IMR-90 (cell line): ENCODE measurements around the gene PRKN. TPM values are rescaled to one million over a fixed set of nuclear protein-coding genes. Genes with fewer than 3 reads are reported as not detected.

Source experiments
- ATAC-seq: fragments of 200-7000 bp; cut with Tn5 transposase; 2 replicates; pipeline ENCODE4 v1.9.1; 2020; ENCODE audit warnings: low read depth, mild to moderate bottlenecking, moderate library complexity
- BruUV-seq: library from RNA; stranded (reverse); fragments of 400-500 nt; replicated peaks from 2 replicates; lab custom pipeline; 2021; lab: Mats Ljungman, UMichigan
- CTCF ChIA-PET: fragments of 300-600 bp; formaldehyde crosslinking; extraction: SDS; loops from one replicate; lab custom pipeline; 2021; ENCODE audit warnings: antibody characterized with exemption; lab: Yijun Ruan, JAX
- POLR2A ChIA-PET: fragments of 300-600 bp; sonication (Branson Sonifier 250); formaldehyde crosslinking; loops from one replicate; lab custom pipeline; 2022; ENCODE audit warnings: antibody characterized with exemption; ENCODE audit not compliant: unreplicated experiment; lab: Charles Lee
- DNase-seq: peaks from one replicate; pipeline ENCODE4 v3.0.0; 2013
- H2AFZ ChIP-seq: replicated peaks from 2 replicates; pipeline ENCODE3; 2013; ENCODE audit warnings: low read length, mild to moderate bottlenecking; ENCODE audit not compliant: poor library complexity
- H2AK5ac ChIP-seq: 2 replicates; pipeline ENCODE4 v1.6.1; 2013; ENCODE audit warnings: low read depth, low read length, inconsistent platforms
- H2AK9ac ChIP-seq: replicated peaks from 2 replicates; pipeline ENCODE3; 2013; ENCODE audit warnings: mild to moderate bottlenecking, low read depth, low read length, moderate library complexity; ENCODE audit not compliant: poor library complexity
- H2BK120ac ChIP-seq: 2 replicates; pipeline ENCODE4 v1.6.1; 2013; ENCODE audit warnings: low read depth, low read length, inconsistent platforms
- H2BK15ac ChIP-seq: 3 replicates; pipeline ENCODE4 v1.6.1; 2013; ENCODE audit warnings: low read depth, low read length, inconsistent platforms
- H2BK20ac ChIP-seq: 2 replicates; pipeline ENCODE4 v1.6.1; 2013; ENCODE audit warnings: low read depth, mild to moderate bottlenecking, inconsistent platforms, low read length, moderate library complexity
- H2BK5ac ChIP-seq: 2 replicates; pipeline ENCODE4 v1.6.1; 2013; ENCODE audit warnings: mild to moderate bottlenecking, low read depth, low read length, inconsistent platforms; ENCODE audit not compliant: poor library complexity, severe bottlenecking
- H3K14ac ChIP-seq: replicated peaks from 2 replicates; pipeline ENCODE4 v1.6.1; 2013; ENCODE audit warnings: low read depth, low read length, inconsistent platforms
- H3K18ac ChIP-seq: 2 replicates; pipeline ENCODE4 v1.6.1; 2013; ENCODE audit warnings: low read depth, low read length, control low read depth
- H3K23ac ChIP-seq: 2 replicates; pipeline ENCODE4 v1.6.1; 2013; ENCODE audit warnings: low read depth, low read length, inconsistent platforms
- H3K27ac ChIP-seq: 2 replicates; pipeline ENCODE4 v1.5.1; 2013; ENCODE audit warnings: mild to moderate bottlenecking, control low read depth, low read length; ENCODE audit not compliant: insufficient read depth
- H3K27me3 ChIP-seq: 2 replicates; pipeline ENCODE4 v1.6.1; 2013; ENCODE audit warnings: low read length; ENCODE audit not compliant: control insufficient read depth, insufficient read depth
- H3K36me3 ChIP-seq: 2 replicates; pipeline ENCODE4 v1.6.1; 2013; ENCODE audit warnings: low read length, mixed read lengths; ENCODE audit not compliant: control insufficient read depth, insufficient read depth
- H3K4ac ChIP-seq: 2 replicates; pipeline ENCODE4 v1.6.1; 2013; ENCODE audit warnings: low read depth, low read length, inconsistent platforms
- H3K4me1 ChIP-seq: 2 replicates; pipeline ENCODE4 v1.6.1; 2013; ENCODE audit warnings: low read length, mixed read lengths; ENCODE audit not compliant: control insufficient read depth, insufficient read depth
- H3K4me2 ChIP-seq: 2 replicates; pipeline ENCODE4 v1.6.1; 2013; ENCODE audit warnings: low read depth, mild to moderate bottlenecking, control low read depth, low read length, moderate library complexity
- H3K4me3 ChIP-seq: 2 replicates; pipeline ENCODE4 v1.5.1; 2013; ENCODE audit warnings: low read depth, mild to moderate bottlenecking, control low read depth, low read length, moderate library complexity; ENCODE audit not compliant: insufficient read depth
- H3K56ac ChIP-seq: 2 replicates; pipeline ENCODE4 v1.6.1; 2013; ENCODE audit warnings: low read length, inconsistent platforms; ENCODE audit not compliant: insufficient read depth; ENCODE audit errors: extremely low read depth
- H3K79me1 ChIP-seq, 2 experiments: 2 replicates each; pipeline ENCODE4 v1.6.1; 2013; ENCODE audit warnings: low read length in 2 of 2, inconsistent platforms in 1 of 2, low read depth in 1 of 2
- H3K9ac ChIP-seq: 2 replicates; pipeline ENCODE4 v1.6.1; 2013; ENCODE audit warnings: low read depth, low read length, control low read depth
- H3K9me1 ChIP-seq: 2 replicates; pipeline ENCODE4 v1.6.1; 2013; ENCODE audit warnings: low read length, inconsistent platforms; ENCODE audit not compliant: insufficient read depth
- H3K9me3 ChIP-seq: 2 replicates; pipeline ENCODE4 v1.6.1; 2013; ENCODE audit warnings: low read length; ENCODE audit not compliant: control insufficient read depth, insufficient read depth
- H4K20me1 ChIP-seq: 2 replicates; pipeline ENCODE4 v1.6.1; 2013; ENCODE audit warnings: low read length, inconsistent platforms; ENCODE audit not compliant: insufficient read depth
- H4K5ac ChIP-seq: 2 replicates; pipeline ENCODE4 v1.6.1; 2013; ENCODE audit warnings: mild to moderate bottlenecking, low read depth, low read length, control low read depth
- H4K8ac ChIP-seq, 2 experiments: 2 replicates each; pipeline ENCODE4 v1.6.1; 2013; ENCODE audit warnings: low read depth in 2 of 2, low read length in 2 of 2, control low read depth in 1 of 2, inconsistent platforms in 1 of 2
- H4K91ac ChIP-seq: 2 replicates; pipeline ENCODE4 v1.6.1; 2013; ENCODE audit warnings: low read depth, low read length, inconsistent platforms; ENCODE audit not compliant: insufficient read depth
- BHLHE40 ChIP-seq: fragments of 150-350 bp; IDR thresholded peaks from 2 replicates; pipeline ENCODE4 v1.6.1; 2016; ENCODE audit warnings: mild to moderate bottlenecking, low read depth, low read length
- FOS ChIP-seq: fragments of 150-350 bp; IDR thresholded peaks from 2 replicates; pipeline ENCODE4 v1.6.1; 2016; ENCODE audit warnings: low read depth, low read length
- RAD21 ChIP-seq: IDR thresholded peaks from 2 replicates; pipeline ENCODE4 v1.6.1; 2012; ENCODE audit warnings: low read length, improper control_type of control experiment
- RCOR1 ChIP-seq: IDR thresholded peaks from 2 replicates; pipeline ENCODE4 v1.6.1; 2012; ENCODE audit warnings: mild to moderate bottlenecking, low read length, improper control_type of control experiment; ENCODE audit not compliant: insufficient replicate concordance
- RFX5 ChIP-seq: IDR thresholded peaks from 2 replicates; pipeline ENCODE4 v1.8.0; 2012; ENCODE audit warnings: low read depth, mild to moderate bottlenecking, low read length, moderate library complexity
- WGBS, 2 experiments: methylation state at CpG; one replicate each; pipeline versions ENCODE4 v1.1.5 to v1.1.7; 2013; ENCODE audit warnings: missing lambda C conversion rate in 2 of 2; ENCODE audit not compliant: insufficient read length in 1 of 2; ENCODE audit errors: extremely low coverage in 2 of 2; 5-methylcytosine and 5-hydroxymethylcytosine counted together
- dilution Hi-C: fragments of 300-500 bp; cut with HindIII; formaldehyde crosslinking; loops from one replicate; pipeline ENCODE4 v1.14.3; 2018; ENCODE audit warnings: low sequenced_read_pairs; ENCODE audit not compliant: unreplicated experiment
- in situ Hi-C: fragments of 300-500 bp; cut with MboI; formaldehyde crosslinking; loops from 3 replicates; pipeline ENCODE4 v1.14.3; 2019; ENCODE audit warnings: low sequenced_read_pairs, inconsistent platforms, mixed read lengths
- intact Hi-C: fragments of 100-400 bp; cut with micrococcal nuclease; formaldehyde crosslinking; loops from 2 replicates; pipeline ENCODE4 v1.10.0; 2022
- polyA plus RNA-seq, 3 experiments: library from polyadenylated mRNA; depleted of rRNA; stranded (reverse); fragments of >200 nt; gene quantifications; 2 replicates each; pipeline ENCODE4 v1.2.3, GENCODE V29; 2012; ENCODE audit warnings: low replicate concordance in 1 of 3
- total RNA-seq: library from RNA; depleted of rRNA; stranded (reverse); fragments of >200 nt; gene quantifications from 2 replicates; pipeline ENCODE4 v1.2.3, GENCODE V29; 2012
- TF ChIP-seq, protein P1 (sequence below): fragments of 150-350 bp; IDR thresholded peaks from 2 replicates; pipeline ENCODE4 v1.6.1; 2017; ENCODE audit warnings: mild to moderate bottlenecking, antibody characterized with exemption, low read length, low read depth

The PRKN gene
- total and polyA plus RNA-seq, 2 of the 4 experiments (the other 2 are of a cell fraction) = 0.15 to 0.18 TPM

DNA sequence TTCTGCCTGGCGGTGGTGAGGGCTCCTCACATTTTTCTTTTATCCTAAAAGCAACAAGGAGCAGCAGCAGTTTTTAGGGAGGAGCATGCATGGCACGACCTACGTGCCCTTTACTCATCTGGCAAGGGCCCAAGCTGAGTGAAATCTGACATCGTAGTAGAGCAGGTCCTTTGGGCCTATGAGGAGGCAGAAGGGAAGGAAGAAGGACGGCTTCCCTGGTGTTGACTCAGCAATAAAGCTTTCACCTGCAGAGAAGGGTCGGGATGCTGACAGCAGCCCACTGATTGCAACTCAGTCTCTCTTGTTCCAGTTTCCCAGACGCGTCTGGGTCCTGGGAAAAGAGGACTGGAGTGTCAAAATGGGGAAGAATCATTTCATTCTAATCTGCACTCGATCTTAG lies 1044.6 kb downstream of the PRKN start:
- POLR2A ChIA-PET = no interaction called here
- Histone ChIP-seq H3K23ac (no peak overlapping the region), H2BK20ac (no peak overlapping the region), H3K9me1 (no peaks in the 10 kb centered on the region), H3K14ac (no peak overlapping the region), H2AK9ac (no peak overlapping the region), H3K27ac (no peak overlapping the region), H4K8ac (no peak overlapping the region), H2BK5ac (no peak overlapping the region), H3K9ac (no peak overlapping the region), H2BK15ac (no peak overlapping the region), H3K27me3 (no peaks in the 10 kb centered on the region), H4K20me1 (no peaks in the 10 kb centered on the region), H4K91ac (no peak overlapping the region), H3K4me3 (no peak overlapping the region), H3K36me3 (no peaks in the 10 kb centered on the region), H3K79me1 (no peaks in the 10 kb centered on the region), H3K18ac (no peak overlapping the region), H4K5ac (no peak overlapping the region), H3K4me2 (no peak overlapping the region), H3K9me3 (peaks cover 28% of the 10 kb centered on the region), H3K56ac (no peak overlapping the region), H2AFZ (no peak overlapping the region), H2AK5ac (no peak overlapping the region), H3K4me1 (no peaks in the 10 kb centered on the region), H2BK120ac (no peak overlapping the region), H3K4ac (no peak overlapping the region)
- no peak for ATAC-seq
- DNase-seq = no peak
- intact Hi-C loops = no loop called here
- in situ Hi-C loops = no loop called here
- dilution Hi-C loops = no loop called here
- CTCF ChIA-PET = no interaction called here
- TF ChIP-seq, protein P1, sequence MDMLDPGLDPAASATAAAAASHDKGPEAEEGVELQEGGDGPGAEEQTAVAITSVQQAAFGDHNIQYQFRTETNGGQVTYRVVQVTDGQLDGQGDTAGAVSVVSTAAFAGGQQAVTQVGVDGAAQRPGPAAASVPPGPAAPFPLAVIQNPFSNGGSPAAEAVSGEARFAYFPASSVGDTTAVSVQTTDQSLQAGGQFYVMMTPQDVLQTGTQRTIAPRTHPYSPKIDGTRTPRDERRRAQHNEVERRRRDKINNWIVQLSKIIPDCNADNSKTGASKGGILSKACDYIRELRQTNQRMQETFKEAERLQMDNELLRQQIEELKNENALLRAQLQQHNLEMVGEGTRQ = no peak
- TF ChIP-seq RFX5 (no peak), RAD21 (no peak), RCOR1 (no peak), FOS (no peak), BHLHE40 (no peak)
- WGBS, 2 experiments = 48% methylated on average over 8 of the region's 9 CpGs; no CpG with 5 or more reads in 1 of the 2 experiments
- no TSS peak for BruUV-seq
